ENCODE results near the gene TMED8.

Gene TMED8

GRCh38 chr14:77376771-77377501, at the start of gene TMED8, which contains the start of gene SAMD15 (continued):
- TF ChIP-seq KLF10 (tag by site-specific recombination; IDR thresholded peaks at IDR 0.05) (0 out of 2 replicates have a peak, but pooled peaks have one; percentile 49), ZNF148 (tag by site-specific recombination; IDR thresholded peaks at IDR 0.05; ENCODE audit: borderline replicate concordance) (no peak), ELK4 (IDR thresholded peaks at IDR 0.05; ENCODE audit: borderline replicate concordance, low read depth, low read length) (0 out of 2 replicates have a peak, but pooled peaks have one; percentile 32), PBX3 (CRISPR knock-in tag; IDR thresholded peaks at IDR 0.05) (0 out of 2 replicates have a peak, but pooled peaks have one; percentile 31)

GRCh38 chr14:77426396-77426795, 49.5 kb upstream of the TMED8 start:
- Histone ChIP-seq H3K4me3 (ENCODE audit: low read depth, low read length) (no peak overlapping the region), H3K36me3 (ENCODE audit: control insufficient read depth in 2 of 2, insufficient read depth in 1 of 2, low read length in 2 of 2) (peaks cover 7 to 82% of the 10 kb centered on the region in 2 experiments; a peak in 2 of 3 replicates), H3K27ac (ENCODE audit: extremely low read depth, low read depth, low read length) (no peak overlapping the region), H3K4me1 (ENCODE audit: control insufficient read depth, insufficient read depth, low read length) (no peaks in the 10 kb centered on the region), H3K9me3 (ENCODE audit: control insufficient read depth, insufficient read depth, low read depth, low read length) (no peaks in the 10 kb centered on the region)
- ChIA-PET CTCF (interaction anchor here (0.9 kb wide), 1 partner anchor 110 kb away, joined by 6 read pairs; no protein-coding TSS in a partner anchor), POLR2A (no interaction called here)
- TF ChIP-seq GFI1B (tag by site-specific recombination; IDR thresholded peaks at IDR 0.05) (no peak), ZNF280C (tag by site-specific recombination; IDR thresholded peaks at IDR 0.05) (no peak), ZNF670 (tag by site-specific recombination; IDR thresholded peaks at IDR 0.05; ENCODE audit: low read depth) (no peak), ZNF76 (tag by site-specific recombination; IDR thresholded peaks at IDR 0.05; ENCODE audit: borderline replicate concordance, low read depth) (no peak), ZBTB10 (tag by site-specific recombination; IDR thresholded peaks at IDR 0.05) (no peak), INSM2 (tag by site-specific recombination; IDR thresholded peaks at IDR 0.05) (no peak), GLI2 (tag by site-specific recombination; IDR thresholded peaks at IDR 0.05; ENCODE audit: borderline replicate concordance, low read depth) (no peak), ZNF776 (tag by site-specific recombination; IDR thresholded peaks at IDR 0.05; ENCODE audit: borderline replicate concordance) (no peak), ZNF169 (tag by site-specific recombination; IDR thresholded peaks at IDR 0.05) (no peak), ZBTB44 (tag by site-specific recombination; IDR thresholded peaks at IDR 0.05) (no peak), HIC1 (tag by site-specific recombination; IDR thresholded peaks at IDR 0.05) (no peak)
